Activated naive CD8-positive, alpha-beta T cell treated with anti-CD3 and anti-CD28 coated beads, Interleukin-2, amount 10 ng/mL, durations not matched to agents 7 days and 5 days (primary cell): ENCODE measurements around the gene TRPM2. TPM values are rescaled to one million over a fixed set of nuclear protein-coding genes. Genes with fewer than 3 reads are reported as not detected.
A peak's percentile ranks its signal among the peaks of the same experiment; 100 is the strongest.

Experiments
- ATAC-seq: fragments of 150-1000 bp; cut with Tn5 transposase; one replicate; pipeline ENCODE4 v1.10.0; 2021; ENCODE audit warnings: low read depth, moderate library complexity
- POLR2A ChIA-PET: fragments of 350-600 bp; sonication (Branson Sonifier 250); formaldehyde crosslinking; loops from one replicate; lab custom pipeline; 2021; ENCODE audit warnings: antibody characterized with exemption; lab: Charles Lee
- DNase-seq: peaks from one replicate; pipeline ENCODE4 v3.0.0; 2021
- H3K27ac Mint-ChIP-seq: one replicate; pipeline ENCODE4 v1.8.0; 2022; ENCODE audit warnings: mild to moderate bottlenecking, mixed read lengths
- H3K27me3 Mint-ChIP-seq: one replicate; pipeline ENCODE4 v1.8.0; 2022; ENCODE audit warnings: mild to moderate bottlenecking, moderate library complexity, mixed read lengths
- H3K36me3 Mint-ChIP-seq: one replicate; pipeline ENCODE4 v1.8.0; 2021; ENCODE audit warnings: mild to moderate bottlenecking, mixed read lengths
- H3K4me1 Mint-ChIP-seq: one replicate; pipeline ENCODE4 v1.8.0; 2021; ENCODE audit warnings: mixed read lengths
- H3K4me3 Mint-ChIP-seq: one replicate; pipeline ENCODE4 v1.8.0; 2022; ENCODE audit warnings: mild to moderate bottlenecking, moderate library complexity, mixed read lengths
- H3K9me3 Mint-ChIP-seq: one replicate; pipeline ENCODE4 v1.8.0; 2021; ENCODE audit warnings: mixed read lengths
- total RNA-seq, 2 experiments: library from RNA; stranded (reverse); gene quantifications; one replicate each; pipeline ENCODE4 v1.2.3, GENCODE V29; 2021

The TRPM2 gene
- total RNA-seq, 2 experiments from 2014 or later = 29.6 to 31.1 TPM

DNA sequence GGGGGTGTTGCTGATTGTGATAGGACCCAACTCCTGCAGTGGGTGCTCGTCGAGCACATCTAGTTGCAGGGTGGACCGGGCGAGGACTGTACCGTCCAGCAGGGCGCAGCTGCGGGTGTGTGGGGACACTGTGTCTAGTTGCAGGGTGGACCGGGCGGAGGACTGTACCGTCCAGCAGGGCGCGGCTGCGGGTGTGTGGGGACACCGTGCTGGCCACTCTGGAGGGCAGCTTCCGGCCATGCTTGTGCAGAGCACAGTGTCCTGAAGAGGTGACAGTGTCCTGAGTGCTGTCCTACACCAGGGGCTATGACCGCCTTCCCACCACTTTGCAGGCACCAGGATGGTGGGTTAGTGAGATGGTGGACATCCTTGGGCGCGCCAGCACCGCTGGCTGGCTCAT is 4.6 kb upstream of the TRPM2 start:
- Mint-ChIP-seq H3K9me3 (no peaks in the 10 kb centered on the region), H3K4me1 (peaks cover 22% of the 10 kb centered on the region), H3K36me3 (peaks cover 6% of the 10 kb centered on the region), H3K27me3 (peaks cover 28% of the 10 kb centered on the region), H3K27ac (no peak overlapping the region), H3K4me3 (no peak overlapping the region)
- POLR2A ChIA-PET = no interaction called here
- no peak for DNase-seq
- ATAC-seq = no peak

DNA sequence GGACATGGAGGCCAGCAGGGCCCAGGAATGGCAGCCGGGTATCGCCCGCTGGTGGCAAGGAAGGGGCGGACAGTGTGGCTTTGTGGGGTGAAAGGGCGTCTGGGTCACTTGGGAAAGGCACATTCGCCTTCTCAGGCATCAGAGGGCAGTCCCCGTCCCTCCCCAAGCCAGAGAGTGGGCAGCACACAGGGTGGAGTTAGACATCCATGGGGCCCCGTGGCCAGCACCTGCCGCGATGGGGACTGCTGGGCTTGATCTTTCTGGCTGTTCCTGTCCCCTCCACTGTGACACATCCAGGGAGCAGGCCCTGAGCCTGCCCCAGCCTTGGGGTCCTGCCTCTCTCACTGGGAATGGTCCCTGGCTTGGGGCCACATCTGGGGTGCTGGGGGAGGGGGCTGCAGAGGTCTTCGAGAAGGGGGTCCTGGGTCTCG is 4.0 kb upstream of the TRPM2 start:
- H3K36me3 Mint-ChIP-seq = peaks cover 12% of the 10 kb centered on the region
- peaks cover 27% of the 10 kb centered on the region for H3K4me1 Mint-ChIP-seq
- H3K27ac Mint-ChIP-seq = no peak overlapping the region
- no peaks in the 10 kb centered on the region for H3K9me3 Mint-ChIP-seq
- H3K4me3 Mint-ChIP-seq = no peak overlapping the region
- ATAC-seq (no peak), DNase-seq (no peak)
- POLR2A ChIA-PET = no interaction called here
- H3K27me3 Mint-ChIP-seq = peaks cover 28% of the 10 kb centered on the region

DNA sequence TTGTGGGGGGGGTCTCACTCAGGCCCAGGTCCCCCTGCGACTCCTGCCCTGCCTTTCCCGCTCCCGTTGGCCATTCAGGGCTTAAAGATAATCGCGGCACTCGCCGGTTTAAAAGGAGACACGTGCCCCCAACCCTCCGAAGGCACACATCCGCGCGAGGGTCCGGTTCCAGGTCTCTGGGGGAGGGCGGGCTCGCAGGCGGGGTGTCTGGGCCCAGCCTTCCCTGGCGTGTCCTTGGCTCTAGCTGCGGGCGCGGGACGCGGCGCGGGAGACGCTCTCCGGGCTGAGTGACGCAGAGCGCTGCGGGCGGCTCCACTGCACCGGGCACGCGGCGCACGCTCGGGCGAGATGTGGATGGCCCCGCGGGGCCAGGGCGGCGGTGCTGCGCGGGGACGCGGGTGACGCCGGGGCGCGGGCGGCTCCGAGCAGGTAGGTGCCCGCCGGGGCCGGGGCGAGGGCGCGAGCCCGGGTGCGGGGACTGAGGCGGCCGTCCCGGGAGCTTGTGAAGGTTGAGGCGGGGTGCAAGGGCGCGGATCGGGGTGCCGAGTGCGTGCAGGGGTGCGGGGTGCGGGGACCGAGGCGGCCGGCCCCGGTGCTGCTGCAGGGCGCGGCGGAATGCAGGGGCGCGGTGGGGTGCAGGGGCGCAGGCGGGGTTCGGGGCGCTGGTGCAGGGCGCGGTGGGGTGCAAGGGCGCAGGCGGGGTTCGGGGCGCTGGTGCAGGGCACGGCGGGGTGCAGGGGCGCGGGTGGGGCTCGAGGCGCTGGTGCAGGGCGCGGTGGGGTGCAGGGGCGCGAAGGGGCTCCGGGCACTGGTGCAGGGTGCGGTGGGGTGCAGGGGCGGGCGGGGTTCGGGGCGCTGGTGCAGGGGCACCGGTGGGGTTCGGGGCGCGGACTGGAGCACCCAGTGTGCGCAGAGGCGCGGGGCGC is 3.3 kb upstream of the TRPM2 start:
- ATAC-seq (no peak), DNase-seq (no peak)
- Mint-ChIP-seq H3K9me3 (no peaks in the 10 kb centered on the region), H3K4me1 (peaks cover 32% of the 10 kb centered on the region), H3K27me3 (peaks cover 28% of the 10 kb centered on the region), H3K4me3 (no peak overlapping the region), H3K27ac (no peak overlapping the region), H3K36me3 (peaks cover 16% of the 10 kb centered on the region)
- POLR2A ChIA-PET = no interaction called here

DNA sequence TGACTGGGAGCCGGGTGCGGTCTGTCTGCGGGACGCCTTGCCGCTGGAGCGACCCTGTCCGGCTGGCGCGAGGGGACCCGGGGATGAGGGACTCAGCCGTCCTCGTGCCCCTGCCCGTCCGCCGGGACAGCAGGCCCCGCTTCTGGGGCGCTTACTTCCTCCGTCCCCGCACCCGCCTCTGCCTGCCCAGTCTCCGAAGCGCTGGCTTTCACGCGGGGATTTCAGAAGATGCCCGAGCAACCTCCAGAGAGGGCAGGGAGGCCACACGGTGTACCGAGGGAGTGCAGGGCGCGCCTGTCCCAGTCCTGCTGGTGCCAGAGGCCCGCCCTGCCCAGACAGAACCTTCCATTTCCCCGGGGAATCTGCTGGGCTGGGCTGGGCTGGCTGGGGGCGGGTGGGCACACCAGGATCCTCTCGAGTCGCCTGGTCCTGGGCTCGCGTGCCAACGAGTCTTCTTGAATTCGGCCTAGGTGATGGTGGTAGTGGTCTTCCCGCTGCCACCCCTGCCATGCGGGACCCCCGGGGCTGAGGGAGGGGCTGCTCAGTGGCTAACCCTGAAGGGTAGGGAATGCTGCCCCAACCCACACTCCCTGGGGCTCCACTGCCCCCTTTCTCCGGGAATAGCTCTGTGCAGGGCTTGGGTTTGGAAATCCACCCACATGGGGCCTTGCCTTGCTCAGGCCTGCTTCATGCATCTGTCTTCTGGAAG is 2.5 kb upstream of the TRPM2 start:
- H3K36me3 Mint-ChIP-seq = peaks cover 22% of the 10 kb centered on the region
- POLR2A ChIA-PET = interaction anchor here (0.6 to 4.9 kb wide), 3 partner anchors 9 to 37 kb away, joined by 3 to 60 read pairs (median 3); partner anchors contain the start of gene CFAP410
- H3K9me3 Mint-ChIP-seq = no peaks in the 10 kb centered on the region
- H3K4me1 Mint-ChIP-seq = peaks cover 36% of the 10 kb centered on the region
- H3K27me3 Mint-ChIP-seq = peaks cover 26% of the 10 kb centered on the region
- ATAC-seq = no peak
- H3K4me3 Mint-ChIP-seq = no peak overlapping the region
- H3K27ac Mint-ChIP-seq = no peak overlapping the region
- no peak for DNase-seq

DNA sequence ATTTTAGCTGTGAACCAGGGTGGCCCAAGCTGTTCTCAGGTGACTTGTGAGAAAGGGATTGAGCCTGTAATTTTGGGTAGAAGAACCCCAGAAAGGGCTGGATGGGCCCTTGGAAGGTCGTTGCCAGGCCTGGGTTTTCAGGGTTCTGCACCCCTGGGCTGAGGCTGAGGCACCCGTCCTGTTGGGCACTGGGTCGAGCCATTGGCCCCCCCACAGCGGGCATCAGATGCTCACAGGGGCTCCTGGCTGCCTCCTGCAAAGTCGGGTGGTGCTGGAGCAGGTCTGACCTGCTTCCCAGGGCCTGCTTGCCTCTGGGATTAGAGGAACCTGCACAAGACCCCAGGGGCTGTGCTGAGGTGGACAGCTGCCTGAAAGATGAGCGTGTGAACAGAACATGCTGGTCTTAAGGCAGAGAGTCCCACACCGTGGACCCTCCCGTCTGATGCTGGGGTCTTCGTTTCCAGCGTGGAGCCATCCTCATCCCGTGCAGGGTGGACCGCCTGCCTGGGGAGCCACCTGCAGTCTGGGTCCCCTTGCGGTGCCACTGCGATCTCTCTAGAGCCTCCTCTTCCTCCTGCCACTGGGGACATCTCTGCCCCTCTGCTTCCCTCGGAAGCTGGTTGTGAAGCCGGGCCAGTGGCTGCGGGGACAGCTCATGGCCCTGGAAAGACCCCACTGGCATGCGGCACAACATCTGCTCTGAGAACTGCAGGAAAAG is 1.7 kb upstream of the TRPM2 start:
- H3K36me3 Mint-ChIP-seq = peaks cover 28% of the 10 kb centered on the region
- DNase-seq = no peak
- H3K9me3 Mint-ChIP-seq = no peaks in the 10 kb centered on the region
- H3K4me1 Mint-ChIP-seq = peaks cover 42% of the 10 kb centered on the region
- peaks cover 20% of the 10 kb centered on the region for H3K27me3 Mint-ChIP-seq
- ATAC-seq = no peak
- peak overlapping the region; percentile 93 for H3K27ac Mint-ChIP-seq
- no peak overlapping the region for H3K4me3 Mint-ChIP-seq
- POLR2A ChIA-PET = interaction anchor here (0.6 to 4.9 kb wide), 3 partner anchors 10 to 37 kb away, joined by 3 to 60 read pairs (median 3); partner anchors contain the start of gene CFAP410

DNA sequence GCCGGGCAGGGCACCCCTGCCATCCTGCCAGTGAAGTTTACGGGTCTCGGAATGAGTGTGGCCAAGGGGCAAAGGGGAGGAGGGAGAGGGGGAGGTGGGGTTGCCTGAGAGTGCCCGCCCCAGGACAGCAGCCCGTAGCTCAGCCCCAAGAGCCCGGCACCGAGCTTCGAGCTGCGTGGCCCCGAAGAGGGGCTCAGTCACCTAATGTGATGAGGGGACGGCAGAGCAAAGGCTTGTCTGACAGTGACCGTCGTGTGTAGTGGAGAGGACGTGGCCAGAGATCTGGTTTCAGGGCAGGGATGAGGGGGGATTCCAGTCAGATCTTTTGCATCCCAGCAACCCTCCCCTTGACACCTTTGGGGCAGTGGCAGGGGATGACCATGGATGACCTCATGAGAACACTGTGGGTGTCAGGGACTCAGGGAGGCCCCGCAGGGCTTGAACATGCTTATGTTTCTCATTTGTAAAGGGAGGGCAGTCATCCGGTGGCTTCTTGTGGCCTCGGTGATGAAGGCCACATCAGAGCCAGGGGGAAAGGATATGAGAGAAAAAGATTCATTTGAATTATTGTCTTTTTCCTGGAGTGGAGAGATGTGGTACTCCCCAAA is 1.1 kb upstream of the TRPM2 start:
- Mint-ChIP-seq H3K4me1 (peaks cover 47% of the 10 kb centered on the region), H3K4me3 (peak overlapping the region; percentile 92), H3K9me3 (no peaks in the 10 kb centered on the region), H3K27me3 (peaks cover 18% of the 10 kb centered on the region), H3K27ac (peak overlapping the region; percentile 93), H3K36me3 (peaks cover 34% of the 10 kb centered on the region)
- POLR2A ChIA-PET = interaction anchor here (4.9 kb wide), 1 partner anchor 11 kb away, joined by 60 read pairs; the partner anchor contains the start of gene CFAP410
- no peak for DNase-seq
- no peak for ATAC-seq

DNA sequence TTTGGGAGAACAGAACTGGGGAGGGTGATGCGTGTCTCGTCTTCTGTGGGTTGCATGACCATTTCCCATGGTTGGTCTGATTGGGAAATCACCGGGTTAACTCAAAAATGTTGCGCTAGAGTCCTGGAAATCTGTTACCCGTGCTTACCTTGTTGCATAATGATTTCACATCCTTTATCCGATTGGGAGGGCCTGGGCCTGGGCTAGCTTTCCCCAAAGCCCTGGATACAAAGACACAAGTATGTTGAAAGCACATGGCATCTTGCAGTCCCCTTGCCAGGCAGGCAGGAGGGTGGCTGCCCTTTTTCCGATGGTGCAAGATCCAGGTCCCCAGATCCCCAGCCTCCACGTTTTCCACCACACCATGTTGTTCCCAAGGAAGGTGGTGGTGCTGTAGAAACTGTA is 582 bp downstream of the TRPM2 start:
- POLR2A ChIA-PET = interaction anchor here (0.5 to 4.9 kb wide), 8 partner anchors 8 to 304 kb away, joined by 3 to 60 read pairs (median 3); partner anchors contain the start of genes CFAP410, KRTAP12-3 and PFKL
- peak overlapping the region; percentile 93 for H3K27ac Mint-ChIP-seq

DNA sequence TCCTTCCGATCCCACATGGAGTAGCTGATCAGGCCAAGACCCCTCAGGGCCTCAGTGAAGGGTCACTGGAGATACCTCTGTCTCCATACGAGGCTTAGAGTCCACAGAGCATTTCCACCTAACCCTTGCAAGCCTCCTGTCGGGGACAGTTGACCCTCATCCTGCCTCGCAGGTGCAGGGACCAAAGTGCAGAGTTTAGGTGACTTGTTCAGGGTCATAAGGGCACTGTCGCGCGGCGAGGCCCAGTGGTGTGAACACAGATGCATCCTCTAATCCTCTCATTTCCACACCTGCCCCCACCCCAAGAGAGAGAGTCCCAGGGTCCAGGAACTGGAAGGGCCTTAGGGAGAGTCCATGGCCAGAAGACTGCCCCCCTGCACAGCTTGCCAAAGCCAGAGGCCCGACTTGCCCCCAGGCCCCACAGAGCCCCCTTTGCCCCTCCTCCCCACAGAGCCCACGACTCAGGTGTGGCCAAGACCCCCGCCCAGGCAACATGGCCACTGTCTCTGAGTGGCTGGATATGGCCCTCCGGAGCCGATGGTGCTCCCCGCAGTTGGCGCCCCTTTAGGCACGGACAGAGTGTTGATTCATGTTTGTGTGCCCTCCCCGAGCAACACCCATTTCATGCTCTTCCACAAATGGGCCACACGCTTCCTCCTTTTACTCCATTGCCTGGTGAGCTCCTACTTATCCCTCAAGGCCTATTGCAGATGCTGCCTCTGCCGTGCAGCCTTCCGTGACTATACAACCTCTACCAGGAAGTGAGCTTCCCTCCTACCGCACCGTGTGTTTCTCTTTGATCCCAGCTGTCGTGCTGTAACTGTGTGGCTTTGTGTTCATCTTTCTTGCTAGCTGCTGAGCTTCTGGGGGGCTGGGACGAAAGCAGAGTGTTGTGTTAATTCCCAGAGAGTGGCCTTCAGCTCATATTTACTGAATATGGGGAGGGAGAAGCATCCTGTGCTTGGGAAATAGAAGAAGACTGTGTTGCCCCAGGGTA is 1.7 kb downstream of the TRPM2 start:
- peaks cover 6% of the 10 kb centered on the region for H3K27me3 Mint-ChIP-seq
- peaks cover 4% of the 10 kb centered on the region for H3K9me3 Mint-ChIP-seq
- H3K4me1 Mint-ChIP-seq = peaks cover 53% of the 10 kb centered on the region
- ATAC-seq (peak; percentile 44), DNase-seq (no peak)
- peaks cover 50% of the 10 kb centered on the region for H3K36me3 Mint-ChIP-seq
- peak overlapping the region; percentile 93 for H3K27ac Mint-ChIP-seq
- peak overlapping the region; percentile 92 for H3K4me3 Mint-ChIP-seq
- POLR2A ChIA-PET = interaction anchor here (0.6 to 4.9 kb wide), 3 partner anchors 14 to 33 kb away, joined by 3 to 60 read pairs (median 3); partner anchors contain the start of gene CFAP410

More for the DNA sequence above, 582 bp downstream of the TRPM2 start:
- Mint-ChIP-seq H3K4me3 (peak overlapping the region; percentile 92), H3K36me3 (peaks cover 46% of the 10 kb centered on the region), H3K9me3 (peaks cover 4% of the 10 kb centered on the region), H3K4me1 (peaks cover 51% of the 10 kb centered on the region), H3K27me3 (peaks cover 12% of the 10 kb centered on the region)
- no peak for ATAC-seq
- no peak for DNase-seq

DNA sequence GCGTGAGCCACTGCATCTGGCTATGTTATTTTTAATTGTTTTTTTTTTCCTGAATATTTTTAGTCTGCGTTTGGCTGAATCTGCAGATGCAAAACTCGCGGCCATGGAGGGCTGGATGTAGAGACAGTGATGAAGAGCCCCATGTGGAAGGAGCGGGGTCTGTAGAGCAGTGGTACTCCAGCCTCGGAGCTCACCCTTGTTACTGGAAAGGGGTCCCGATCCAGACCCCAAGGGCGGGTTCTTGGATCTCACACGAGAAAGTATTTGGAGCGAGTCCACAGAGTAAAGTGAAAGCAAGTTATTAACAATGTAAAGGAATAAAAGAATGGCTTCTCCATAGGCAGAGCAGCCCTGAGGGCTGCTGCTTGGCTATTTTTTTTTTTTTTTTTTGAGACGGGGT is 2.7 kb downstream of the TRPM2 start:
- Mint-ChIP-seq H3K9me3 (peaks cover 6% of the 10 kb centered on the region), H3K4me1 (peaks cover 53% of the 10 kb centered on the region), H3K4me3 (peak overlapping the region; percentile 51), H3K27ac (no peak overlapping the region), H3K27me3 (peaks cover 2% of the 10 kb centered on the region), H3K36me3 (peaks cover 54% of the 10 kb centered on the region)
- POLR2A ChIA-PET = interaction anchor here (0.9 to 4.9 kb wide), 2 partner anchors 15 to 32 kb away, joined by 3 to 60 read pairs; partner anchors contain the start of gene CFAP410
- no peak for DNase-seq
- no peak for ATAC-seq

DNA sequence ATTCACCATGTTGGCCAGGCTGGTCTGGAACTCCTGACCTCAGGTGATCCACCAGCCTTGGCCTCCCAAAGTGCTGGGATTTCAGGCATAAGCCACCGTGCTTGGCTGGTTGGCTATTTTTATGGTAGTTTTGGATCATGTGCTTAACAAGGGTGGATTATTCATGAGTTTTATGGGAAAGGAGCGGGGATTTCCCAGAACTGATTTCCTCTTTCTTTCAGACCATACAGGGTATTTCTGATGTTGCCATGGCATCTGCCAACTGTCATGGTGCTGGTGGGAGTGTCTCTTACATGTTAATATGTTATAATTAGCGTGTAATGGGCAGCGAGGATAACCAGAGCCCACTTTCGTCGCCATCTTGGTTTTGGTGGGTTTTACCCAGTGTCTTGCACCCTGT is 3.2 kb downstream of the TRPM2 start:
- no peak for DNase-seq

DNA sequence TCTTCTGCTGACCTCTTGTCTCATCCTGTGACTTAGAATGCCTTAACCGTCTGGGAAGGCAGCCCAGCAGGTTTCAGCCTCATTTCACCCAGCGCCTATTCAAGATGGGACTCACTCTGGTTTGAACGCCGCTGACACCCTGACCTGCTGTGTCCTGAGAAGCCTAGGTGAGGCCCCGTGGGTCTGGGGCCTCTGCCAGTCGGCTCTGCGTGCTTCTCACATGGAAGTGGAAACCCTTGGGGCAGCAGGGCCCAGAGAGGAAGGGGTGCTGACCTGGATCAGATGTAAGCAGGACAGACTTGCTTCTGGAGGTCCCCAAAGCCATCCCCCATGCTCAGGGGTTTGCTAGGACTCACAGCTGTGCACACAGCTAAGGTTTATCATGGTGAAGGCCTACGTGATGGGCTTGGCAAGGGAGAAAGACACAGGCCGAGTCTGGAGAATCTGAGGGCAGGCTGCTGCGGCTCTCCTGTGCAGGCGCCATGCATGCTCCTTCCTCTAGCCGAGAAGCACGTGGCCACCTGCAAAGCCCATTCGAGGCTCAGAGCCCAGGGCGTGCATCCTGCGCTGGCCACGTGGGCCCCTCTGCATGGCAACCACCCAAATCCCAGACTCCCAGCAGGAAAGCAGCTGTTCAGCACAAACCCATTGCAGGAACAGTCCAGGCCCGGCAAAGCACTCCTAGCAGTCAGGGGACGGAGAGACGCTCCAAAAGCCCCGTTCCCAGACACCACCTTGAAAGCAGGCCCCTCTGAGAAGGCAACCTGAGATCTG is 3.8 kb downstream of the TRPM2 start:
- Mint-ChIP-seq H3K36me3 (peaks cover 55% of the 10 kb centered on the region), H3K4me3 (no peak overlapping the region), H3K27me3 (no peaks in the 10 kb centered on the region), H3K4me1 (peaks cover 47% of the 10 kb centered on the region), H3K9me3 (peaks cover 7% of the 10 kb centered on the region), H3K27ac (no peak overlapping the region)
- DNase-seq (no peak), ATAC-seq (no peak)
- POLR2A ChIA-PET = no interaction called here

More for the DNA sequence above, 3.2 kb downstream of the TRPM2 start:
- Mint-ChIP-seq H3K36me3 (peaks cover 55% of the 10 kb centered on the region), H3K27me3 (no peaks in the 10 kb centered on the region), H3K4me1 (peaks cover 52% of the 10 kb centered on the region), H3K27ac (no peak overlapping the region), H3K9me3 (peaks cover 7% of the 10 kb centered on the region), H3K4me3 (peak overlapping the region; percentile 51)
- no peak for ATAC-seq
- POLR2A ChIA-PET = no interaction called here
